ENCODE measurements around the gene GRIK5. TPM values are rescaled to one million over a fixed set of nuclear protein-coding genes. Genes with fewer than 3 reads are reported as not detected.

The GRIK5 gene
- total RNA-seq, 1 experiment from 2014 or later: 16.4 TPM

Other genes starting within 250 kb of the GRIK5 start
- gene LYPD4, start 225.5 kb downstream of the GRIK5 start, total RNA-seq (2014; rRNA removed; shearing (Covaris generic)): not detected in 2 replicates
- not detected in 2 replicates for gene DMRTC2, start 225.2 kb downstream of the GRIK5 start, total RNA-seq (2014; rRNA removed; shearing (Covaris generic))
- 2,022 and 3,019 TPM in 2 replicates for gene RPS19, start 210.0 kb downstream of the GRIK5 start, total RNA-seq (2014; rRNA removed; shearing (Covaris generic))
- 0.55 TPM in 1 of 2 replicates, not detected in the other for gene CD79A, start 192.9 kb downstream of the GRIK5 start, total RNA-seq (2014; rRNA removed; shearing (Covaris generic))
- gene ARHGEF1, start 187.0 kb downstream of the GRIK5 start, total RNA-seq (2014; rRNA removed; shearing (Covaris generic)): 34.3 and 40.7 TPM in 2 replicates
- gene ERFL, start 141.8 kb downstream of the GRIK5 start, total RNA-seq (2014; rRNA removed; shearing (Covaris generic)): 0.15 TPM in 1 of 2 replicates, not detected in the other
- 140 and 163 TPM in 2 replicates for gene RABAC1, start 110.9 kb downstream of the GRIK5 start, total RNA-seq (2014; rRNA removed; shearing (Covaris generic))
- gene ATP1A3, start 76.0 kb downstream of the GRIK5 start, total RNA-seq (2014; rRNA removed; shearing (Covaris generic)): 9.9 and 11.9 TPM in 2 replicates
- 44.0 and 45.4 TPM in 2 replicates for gene ZNF574, start 6.0 kb upstream of the GRIK5 start, total RNA-seq (2014; rRNA removed; shearing (Covaris generic))
- gene POU2F2, start 62.2 kb upstream of the GRIK5 start, total RNA-seq (2014; rRNA removed; shearing (Covaris generic)): 0.90 and 2.4 TPM in 2 replicates
- 58.0 and 63.6 TPM in 2 replicates for gene DEDD2, start 147.5 kb upstream of the GRIK5 start, total RNA-seq (2014; rRNA removed; shearing (Covaris generic))
- gene ZNF526, start 150.1 kb upstream of the GRIK5 start, total RNA-seq (2014; rRNA removed; shearing (Covaris generic)): 14.6 and 16.1 TPM in 2 replicates
- 29.1 and 40.4 TPM in 2 replicates for gene GSK3A, start 172.4 kb upstream of the GRIK5 start, total RNA-seq (2014; rRNA removed; shearing (Covaris generic))
- gene ERF, start 184.9 kb upstream of the GRIK5 start, total RNA-seq (2014; rRNA removed; shearing (Covaris generic)): 73.0 and 106 TPM in 2 replicates
- gene CIC, start 199.0 kb upstream of the GRIK5 start, total RNA-seq (2014; rRNA removed; shearing (Covaris generic)): 16.1 and 20.1 TPM in 2 replicates
- 3.3 and 5.2 TPM in 2 replicates for gene PRR19, start 231.9 kb upstream of the GRIK5 start, total RNA-seq (2014; rRNA removed; shearing (Covaris generic))
- 96.5 and 152 TPM in 2 replicates for gene PAFAH1B3, start 232.4 kb upstream of the GRIK5 start, total RNA-seq (2014; rRNA removed; shearing (Covaris generic))
- 0.38 and 0.41 TPM in 2 replicates for gene TMEM145, start 243.1 kb upstream of the GRIK5 start, total RNA-seq (2014; rRNA removed; shearing (Covaris generic))

Measured in H7 (cell line).